GM18499 (cell line): Measurements from ENCODE around the gene LYZL1.
"Not testable (repeated sequence)": the region's sequence is repeated elsewhere in the genome, so short reads cannot be mapped to it uniquely, and the experiment has no call there.

Source experiments
- ATAC-seq: cut with Tn5 transposase; IDR thresholded peaks from one replicate; pipeline ENCODE4 v1.9.1; 2021; ENCODE audit warnings: moderate number of reproducible peaks; ENCODE audit not compliant: insufficient read depth, unreplicated experiment

The LYZL1 gene

GRCh38 chr10:29257784-29258135 lies 31.1 kb upstream of the LYZL1 start:
- no peak for ATAC-seq

DNA sequence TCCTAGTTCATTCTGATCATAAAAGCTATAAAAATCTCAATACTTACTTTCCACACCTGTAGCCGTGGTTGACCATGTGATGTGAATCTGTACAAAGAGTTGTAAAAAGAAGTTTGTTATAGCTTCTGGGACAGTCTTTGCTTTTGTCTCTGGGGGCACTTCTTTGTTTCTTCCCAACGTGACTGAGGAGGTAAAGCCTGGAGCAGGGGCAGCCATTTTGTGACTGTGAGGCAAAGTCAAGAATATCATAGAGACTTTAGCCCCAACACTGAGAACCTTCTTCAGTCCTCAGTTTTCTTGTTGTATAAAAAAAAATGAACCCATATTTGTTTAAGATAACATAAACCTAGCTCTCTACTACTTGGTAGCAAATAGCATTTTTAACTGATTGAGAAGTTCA lies 29.4 kb upstream of the LYZL1 start:
- ATAC-seq: no peak

GRCh38 chr10:29263506-29263905 lies 25.4 kb upstream of the LYZL1 start:
- no peak for ATAC-seq

DNA sequence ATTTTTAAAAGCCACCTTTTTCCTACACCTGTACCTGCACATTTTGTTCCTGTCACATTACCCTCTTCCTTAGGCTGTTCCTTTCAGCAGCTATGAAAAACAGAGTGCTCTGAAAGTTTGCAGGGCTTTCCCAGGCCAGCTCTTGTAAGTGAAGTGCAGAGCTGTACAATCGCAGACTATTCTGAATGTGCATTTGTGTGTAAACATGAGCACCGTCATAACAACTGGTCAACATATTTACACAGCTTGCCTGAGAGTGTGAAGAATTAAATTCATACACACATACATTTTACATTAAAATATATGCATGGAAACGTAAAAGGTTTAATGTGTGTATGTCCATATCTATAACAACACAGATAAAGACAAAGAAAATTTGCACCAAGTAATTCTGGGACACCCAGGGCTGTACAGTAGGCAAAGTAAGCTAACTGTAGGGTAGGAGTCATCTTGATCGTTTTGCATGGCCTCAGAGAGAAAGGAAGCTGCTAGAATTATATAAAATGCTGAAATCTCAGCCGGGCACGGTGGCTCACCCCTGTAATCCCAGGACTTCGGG lies 23.6 kb upstream of the LYZL1 start:
- no peak for ATAC-seq

- no peak for ATAC-seq
These were observed 22.2 kb upstream of the LYZL1 start for GRCh38 chr10:29266641-29267040.

DNA sequence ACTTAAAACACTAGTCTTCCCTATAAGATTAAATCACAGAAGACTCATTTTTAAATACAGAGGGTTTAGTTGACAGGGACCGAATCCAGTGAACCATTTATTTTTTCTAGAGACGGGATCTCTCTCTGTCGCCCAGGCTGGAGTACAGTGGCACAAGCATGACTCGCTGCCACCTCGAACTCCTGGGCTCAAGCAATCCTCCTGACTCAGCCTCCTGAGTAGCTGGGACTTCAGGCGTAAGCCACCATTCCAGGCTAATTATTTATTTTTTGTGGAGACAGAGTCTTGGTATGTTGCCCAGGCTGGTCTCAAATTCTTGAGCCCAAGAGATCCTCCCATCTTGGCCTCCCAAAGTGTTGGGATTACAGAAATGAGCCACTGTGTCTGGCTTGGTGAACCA lies 20.9 kb upstream of the LYZL1 start:
- no peak for ATAC-seq

- ATAC-seq: no peak
These were observed 19.4 kb upstream of the LYZL1 start for GRCh38 chr10:29269486-29269885.

DNA sequence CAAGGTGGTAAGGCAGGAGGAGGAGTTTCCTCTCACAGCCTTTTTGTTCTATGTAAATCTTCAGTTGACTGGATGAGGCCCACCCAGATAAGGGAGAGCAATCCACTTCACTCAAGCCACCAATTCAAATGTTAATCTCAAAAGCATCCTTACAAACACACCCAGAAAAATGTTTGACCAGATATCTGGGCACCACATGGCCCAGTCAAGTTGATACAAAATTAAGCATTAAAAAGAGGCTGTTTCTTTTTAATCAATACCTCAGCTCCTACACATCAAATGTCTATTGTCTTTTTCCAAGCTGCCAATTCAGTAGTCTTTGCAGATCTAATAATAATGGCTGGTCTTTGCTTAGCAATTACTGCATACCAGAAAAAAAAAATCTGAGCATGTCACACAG lies 18.0 kb upstream of the LYZL1 start:
- ATAC-seq: no peak

- ATAC-seq: no peak
These were observed 17.0 kb upstream of the LYZL1 start for GRCh38 chr10:29271877-29272276.

- ATAC-seq: no peak
These were observed 15.4 kb upstream of the LYZL1 start for GRCh38 chr10:29273478-29273877.

DNA sequence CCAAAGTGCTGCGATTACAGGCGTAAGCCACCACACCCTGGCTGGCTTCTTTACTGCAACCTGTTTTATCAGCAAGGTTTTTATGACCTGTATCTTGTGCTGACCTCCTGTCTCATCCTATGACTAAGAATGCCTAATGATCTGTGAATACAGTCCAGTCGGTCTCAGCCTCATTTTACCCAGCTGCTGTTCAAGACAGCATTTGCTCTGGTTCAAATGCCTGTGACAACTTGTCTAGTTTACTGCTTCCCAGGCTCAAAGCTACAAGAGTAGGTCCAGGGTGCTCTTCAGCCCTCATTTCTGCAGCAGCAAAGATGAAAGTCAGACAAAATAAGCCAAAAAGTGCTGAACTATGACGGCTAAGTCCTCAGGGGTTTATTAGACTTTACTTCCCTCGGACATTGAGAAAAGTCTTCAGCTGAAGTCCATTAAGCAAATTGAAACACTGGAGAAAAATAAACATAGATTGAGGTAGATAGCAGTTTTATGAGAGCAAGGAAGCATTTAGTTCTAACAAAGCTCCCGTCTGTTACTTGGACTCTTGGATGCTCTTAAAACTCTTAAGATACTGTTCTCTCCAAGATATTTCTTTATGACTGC lies 12.5 kb upstream of the LYZL1 start:
- ATAC-seq: no peak

GRCh38 chr10:29277296-29277695 lies 11.6 kb upstream of the LYZL1 start:
- ATAC-seq: no peak

GRCh38 chr10:29279779-29280487 lies 8.9 kb upstream of the LYZL1 start:
- no peak for ATAC-seq

DNA sequence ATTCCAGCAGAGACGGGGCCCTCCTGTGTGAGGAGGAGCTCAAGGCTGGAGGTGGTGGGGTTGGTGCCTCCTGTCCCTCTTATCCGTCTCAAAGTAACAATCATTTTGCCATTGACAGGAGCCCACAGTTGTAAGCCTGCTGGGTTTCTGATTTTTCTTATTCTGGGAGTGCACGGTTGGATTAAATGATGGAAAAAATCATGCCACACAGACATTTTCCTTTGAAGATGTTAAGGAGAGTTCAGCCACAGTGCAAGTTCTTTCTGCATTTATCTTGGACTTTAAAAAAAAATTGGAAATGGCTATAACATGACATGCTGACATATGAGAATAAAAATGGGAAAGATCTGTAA lies 8.4 kb upstream of the LYZL1 start:
- ATAC-seq: no peak

- peak; percentile 81 for ATAC-seq
These were observed 3.2 kb upstream of the LYZL1 start for GRCh38 chr10:29285624-29286051.

- ATAC-seq: no peak
These were observed 1.2 kb upstream of the LYZL1 start for GRCh38 chr10:29287635-29288034.

DNA sequence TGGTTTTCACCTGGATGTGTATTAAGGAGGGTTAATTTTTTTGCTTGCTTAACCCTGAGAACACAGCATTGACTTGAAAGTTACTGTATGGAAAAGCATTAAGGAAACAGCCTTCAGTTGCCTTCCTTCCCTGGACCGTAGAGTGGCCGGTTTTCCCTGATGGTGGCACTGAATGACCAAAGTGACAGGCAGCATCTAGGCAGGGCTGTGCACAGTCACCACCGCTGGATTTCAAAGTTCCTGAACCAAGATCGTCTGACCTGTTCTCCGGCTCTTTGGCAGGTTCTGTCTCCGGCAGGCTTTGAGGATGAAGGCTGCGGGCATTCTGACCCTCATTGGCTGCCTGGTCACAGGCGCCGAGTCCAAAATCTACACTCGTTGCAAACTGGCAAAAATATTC lies 2.7 kb downstream of the LYZL1 start:
- not testable (repeated sequence) for ATAC-seq

- ATAC-seq: not testable (repeated sequence)
These were observed 3.5 kb downstream of the LYZL1 start for GRCh38 chr10:29292406-29292805.

- no peak for ATAC-seq
These were observed 6.9 kb downstream of the LYZL1 start for GRCh38 chr10:29295813-29296212.

DNA sequence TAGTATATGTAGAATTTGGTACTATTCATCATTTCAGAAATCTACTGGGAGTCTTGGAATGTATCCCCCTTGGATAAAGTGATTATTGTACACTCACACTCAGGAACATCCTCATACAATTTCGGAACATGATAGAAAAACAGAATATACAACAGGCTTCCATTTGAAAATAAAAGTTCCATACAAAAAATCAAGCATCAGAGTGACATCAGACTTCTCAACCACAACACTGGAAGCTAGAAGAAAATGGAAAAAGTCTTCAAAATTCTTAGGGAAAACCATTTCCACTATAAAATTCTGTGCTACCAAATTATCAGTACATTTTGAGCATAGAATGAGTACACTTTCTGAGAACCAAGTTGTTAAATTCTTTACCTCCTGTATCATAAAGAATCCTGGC lies 8.8 kb downstream of the LYZL1 start:
- no peak for ATAC-seq

GRCh38 chr10:29301359-29301910 lies 12.6 kb downstream of the LYZL1 start:
- ATAC-seq: no peak

DNA sequence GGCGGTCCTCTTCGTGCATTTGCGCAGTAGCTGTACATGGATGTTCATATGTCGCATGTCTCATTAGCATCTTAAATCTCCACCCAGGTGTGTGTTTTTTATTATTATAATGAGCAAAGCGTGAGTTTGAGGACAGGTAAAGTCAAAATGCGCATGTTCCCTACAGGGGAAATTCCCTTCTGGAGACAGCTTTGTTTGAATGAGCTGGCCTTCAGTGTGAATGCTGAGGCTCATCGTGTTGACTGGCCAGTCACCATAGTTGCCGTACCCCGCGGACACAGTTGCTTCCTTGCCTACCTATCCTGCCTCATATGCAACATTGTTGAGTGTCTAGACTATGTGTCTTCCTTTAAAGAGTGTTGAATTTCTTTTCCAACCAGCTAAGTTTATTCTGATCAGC lies 13.6 kb downstream of the LYZL1 start:
- ATAC-seq: no peak
